HEK293T (cell line): Measurements from ENCODE around the gene STEAP3.

Experiments
- BHLHE40 ChIP-seq: fragments of 450-650 bp; IDR thresholded peaks from 2 replicates; pipeline ENCODE4 v1.6.1; 2016; ENCODE audit warnings: mild to moderate bottlenecking, moderate library complexity, borderline replicate concordance
- FOXA1 ChIP-seq: fragments of 450-650 bp; IDR thresholded peaks from 2 replicates; pipeline ENCODE4 v1.6.1; 2016; ENCODE audit warnings: mild to moderate bottlenecking
- FOXK2 ChIP-seq: fragments of 450-650 bp; IDR thresholded peaks from 2 replicates; pipeline ENCODE4 v1.6.1; 2016; ENCODE audit warnings: mild to moderate bottlenecking
- NFRKB ChIP-seq: fragments of 450-650 bp; IDR thresholded peaks from 2 replicates; pipeline ENCODE4 v1.6.1; 2016; ENCODE audit warnings: mild to moderate bottlenecking, moderate library complexity

- TF ChIP-seq BHLHE40 (no peak), FOXK2 (no peak), NFRKB (no peak), FOXA1 (no peak)
Measured at GRCh38 chr2:119240311-119241204, 16.9 kb downstream of the STEAP3 start.
